HG02852 (cell line): Measurements from ENCODE around the gene ZAP70.

Experiments
- ATAC-seq: cut with Tn5 transposase; IDR thresholded peaks from one replicate; pipeline ENCODE4 v1.9.1; 2021; ENCODE audit warnings: mild to moderate bottlenecking, moderate library complexity; ENCODE audit not compliant: unreplicated experiment

ZAP70 gene

DNA sequence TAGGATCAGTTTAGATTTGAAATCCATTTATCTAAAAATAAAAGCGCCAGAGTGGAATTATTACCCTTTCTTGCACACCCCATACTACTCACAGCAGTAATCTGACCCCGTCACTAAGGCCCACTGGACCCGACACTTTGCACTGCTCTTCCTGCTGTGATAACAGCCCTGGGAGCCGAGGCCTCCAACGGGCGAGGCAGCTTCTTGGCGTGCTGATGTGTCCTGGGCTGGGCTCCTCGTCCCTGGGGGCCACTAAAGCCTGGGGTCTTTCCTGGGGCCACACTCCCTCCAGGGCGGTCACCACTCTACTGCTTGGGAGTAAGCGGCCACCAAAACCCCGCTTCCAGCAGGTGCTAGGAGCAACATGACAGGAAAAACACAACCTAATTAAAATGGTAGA lies 61.7 kb downstream of the ZAP70 start:
- no peak for ATAC-seq

GRCh38 chr2:97779141-97779540 lies 65.8 kb downstream of the ZAP70 start:
- ATAC-seq: no peak

DNA sequence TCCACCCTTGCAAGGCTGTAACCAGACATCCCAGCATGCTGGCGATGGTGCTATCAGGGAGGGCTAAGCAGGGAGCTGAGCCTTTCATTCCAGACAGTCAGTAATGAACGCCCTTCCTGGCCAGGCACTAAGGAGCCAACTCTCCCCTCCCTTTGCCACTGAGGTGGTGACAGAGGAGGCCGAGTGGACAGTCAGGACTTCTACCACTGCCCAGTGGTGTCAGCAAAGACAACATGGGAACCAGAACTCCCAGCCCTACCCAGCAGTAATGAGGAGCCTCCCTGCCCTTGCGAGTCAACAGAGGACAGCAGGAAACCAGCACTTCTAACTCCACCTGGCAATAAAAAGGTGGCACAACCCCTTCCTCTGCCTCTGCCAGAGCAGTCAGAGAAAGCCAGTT lies 68.6 kb downstream of the ZAP70 start:
- no peak for ATAC-seq

- no peak for ATAC-seq
Measured at GRCh38 chr2:97784953-97785352, 71.6 kb downstream of the ZAP70 start.

GRCh38 chr2:97785818-97786217 lies 72.4 kb downstream of the ZAP70 start:
- no peak for ATAC-seq

GRCh38 chr2:97788986-97789644 lies 75.7 kb downstream of the ZAP70 start:
- no peak for ATAC-seq
